Stimulated activated CD4-positive, alpha-beta T cell treated with anti-CD3 and anti-CD28 coated beads, TNF-alpha, amount 100 ng/mL, for 24 hours (primary cell): ENCODE results near the gene P4HA2.
A peak's percentile ranks its signal among the peaks of the same experiment; 100 is the strongest.

Experiments
- DNase-seq, 3 experiments: peaks; one replicate each; pipeline ENCODE4 v3.0.0-alpha.2; 2020; ENCODE audit warnings: low read depth in 3 of 3

Gene P4HA2

GRCh38 chr5:132250547-132250946 lies 22.9 kb upstream of the P4HA2 start:
- no peak for DNase-seq

- DNase-seq: no peak
Observed at GRCh38 chr5:132246806-132247205, 19.2 kb upstream of the P4HA2 start.

GRCh38 chr5:132245593-132245992 lies 17.9 kb upstream of the P4HA2 start:
- DNase-seq: no peak

- no peak for DNase-seq
Observed at GRCh38 chr5:132243366-132243977, 15.8 kb upstream of the P4HA2 start.

- DNase-seq: no peak
Observed at GRCh38 chr5:132239776-132240175, 12.1 kb upstream of the P4HA2 start.

- no peak for DNase-seq
Observed at GRCh38 chr5:132238901-132239500, 11.3 kb upstream of the P4HA2 start.

GRCh38 chr5:132238169-132238744 lies 10.6 kb upstream of the P4HA2 start:
- peak; percentile 57 to 78 (median 68) for DNase-seq

- no peak for DNase-seq
Observed at GRCh38 chr5:132237670-132238069, 10.0 kb upstream of the P4HA2 start.

- DNase-seq: no peak
Observed at GRCh38 chr5:132237141-132237540, 9.5 kb upstream of the P4HA2 start.

- DNase-seq: no peak
Observed at GRCh38 chr5:132235340-132235739, 7.7 kb upstream of the P4HA2 start.

- no peak for DNase-seq
Observed at GRCh38 chr5:132234684-132235062, 7.0 kb upstream of the P4HA2 start.

GRCh38 chr5:132233811-132234683 lies 6.4 kb upstream of the P4HA2 start:
- DNase-seq: no peak

GRCh38 chr5:132233081-132233480 lies 5.4 kb upstream of the P4HA2 start:
- no peak for DNase-seq

- DNase-seq: no peak
Observed at GRCh38 chr5:132232465-132232864, 4.8 kb upstream of the P4HA2 start.

- DNase-seq: no peak
Observed at GRCh38 chr5:132230871-132231270, 3.2 kb upstream of the P4HA2 start.

GRCh38 chr5:132229236-132229635 lies 1.6 kb upstream of the P4HA2 start:
- no peak for DNase-seq

- DNase-seq: no peak
Observed at GRCh38 chr5:132228241-132229035, 785 bp upstream of the P4HA2 start.

- no peak for DNase-seq
Observed at GRCh38 chr5:132227235-132227484, 493 bp downstream of the P4HA2 start.

GRCh38 chr5:132226516-132227234 lies 978 bp downstream of the P4HA2 start:
- no peak for DNase-seq

- peak in 1 of 3 experiments; percentile 48 for DNase-seq
Observed at GRCh38 chr5:132225165-132226032, 2.3 kb downstream of the P4HA2 start.
